ENCODE results near the gene FAM117A.
"Not testable (repeated sequence)": the region's sequence is repeated elsewhere in the genome, so short reads cannot be mapped to it uniquely, and the experiment has no call there.

The FAM117A gene

GRCh38 chr17:49760932-49761558 lies 2.9 kb downstream of the FAM117A start:
- no peak for TF ChIP-seq CTCF (IDR thresholded peaks at IDR 0.05; ENCODE audit: low read depth, low read length)
- 0 out of 2 replicates have a peak, but pooled peaks have one; percentile 25 for TF ChIP-seq MAX (IDR thresholded peaks at IDR 0.05; ENCODE audit: low read depth, low read length)
- peak overlapping the region; percentile 76 for H3K4me3 ChIP-seq (ENCODE audit: low read depth, low read length)

GRCh38 chr17:49760296-49760695 lies 3.6 kb downstream of the FAM117A start:
- TF ChIP-seq MYC (IDR thresholded peaks at IDR 0.05; ENCODE audit: low read depth, low read length), result no peak
- TF ChIP-seq CTCF (IDR thresholded peaks at IDR 0.05; ENCODE audit: low read depth, low read length), result no peak
- TF ChIP-seq MAX (IDR thresholded peaks at IDR 0.05; ENCODE audit: low read depth, low read length), result no peak
- TF ChIP-seq POLR2A (IDR thresholded peaks at IDR 0.05; ENCODE audit: extremely low read depth, insufficient read length), result no peak
- no peak overlapping the region for H3K4me3 ChIP-seq (ENCODE audit: low read depth, low read length)
- no peak for DNase-seq (ENCODE audit: low read depth)

More at GRCh38 chr17:49760932-49761558, 2.9 kb downstream of the FAM117A start:
- DNase-seq (ENCODE audit: low read depth), result peak; percentile 42

- TF ChIP-seq MYC (IDR thresholded peaks at IDR 0.05; ENCODE audit: low read depth, low read length), result no peak
- no peak for TF ChIP-seq MAX (IDR thresholded peaks at IDR 0.05; ENCODE audit: low read depth, low read length)
- no peak for TF ChIP-seq CTCF (IDR thresholded peaks at IDR 0.05; ENCODE audit: low read depth, low read length)
- TF ChIP-seq POLR2A (IDR thresholded peaks at IDR 0.05; ENCODE audit: extremely low read depth, insufficient read length), result no peak
- no peak overlapping the region for H3K4me3 ChIP-seq (ENCODE audit: low read depth, low read length)
- DNase-seq (ENCODE audit: low read depth), result no peak
These were observed 4.7 kb downstream of the FAM117A start for GRCh38 chr17:49759203-49759602.

GRCh38 chr17:49758464-49759010 lies 5.4 kb downstream of the FAM117A start:
- DNase-seq (ENCODE audit: low read depth); H3K4me3 ChIP-seq (ENCODE audit: low read depth, low read length): not testable (repeated sequence)

GRCh38 chr17:49757151-49757777 lies 6.7 kb downstream of the FAM117A start:
- no peak for DNase-seq (ENCODE audit: low read depth)
- no peak for TF ChIP-seq POLR2A (IDR thresholded peaks at IDR 0.05; ENCODE audit: extremely low read depth, insufficient read length)
- TF ChIP-seq MYC (IDR thresholded peaks at IDR 0.05; ENCODE audit: low read depth, low read length), result no peak
- TF ChIP-seq CTCF (IDR thresholded peaks at IDR 0.05; ENCODE audit: low read depth, low read length), result no peak
- TF ChIP-seq MAX (IDR thresholded peaks at IDR 0.05; ENCODE audit: low read depth, low read length), result no peak
- no peak overlapping the region for H3K4me3 ChIP-seq (ENCODE audit: low read depth, low read length)

- DNase-seq (ENCODE audit: low read depth), result no peak
- TF ChIP-seq MYC (IDR thresholded peaks at IDR 0.05; ENCODE audit: low read depth, low read length), result no peak
- no peak for TF ChIP-seq POLR2A (IDR thresholded peaks at IDR 0.05; ENCODE audit: extremely low read depth, insufficient read length)
- TF ChIP-seq MAX (IDR thresholded peaks at IDR 0.05; ENCODE audit: low read depth, low read length), result no peak
- TF ChIP-seq CTCF (IDR thresholded peaks at IDR 0.05; ENCODE audit: low read depth, low read length), result no peak
- H3K4me3 ChIP-seq (ENCODE audit: low read depth, low read length), result no peak overlapping the region
These were observed 7.4 kb downstream of the FAM117A start for GRCh38 chr17:49756323-49757150.
